Fibroblast of skin of back (primary cell): Measurements from ENCODE around the gene DNER.
A peak's percentile ranks its signal among the peaks of the same experiment; 100 is the strongest.
"Not testable (repeated sequence)": the region's sequence is repeated elsewhere in the genome, so short reads cannot be mapped to it uniquely, and the experiment has no call there.

Experiments used
- DNase-seq: peaks from one replicate; pipeline ENCODE4 v3.0.0-alpha.2; 2013

The DNER gene

GRCh38 chr2:229376866-229377265 lies 337.5 kb downstream of the DNER start:
- DNase-seq: no peak

GRCh38 chr2:229375251-229375650 lies 339.1 kb downstream of the DNER start:
- DNase-seq: no peak

GRCh38 chr2:229373311-229373710 lies 341.0 kb downstream of the DNER start:
- DNase-seq: not testable (repeated sequence)

GRCh38 chr2:229372207-229372606 lies 342.1 kb downstream of the DNER start:
- no peak for DNase-seq

- DNase-seq: no peak
Observed at GRCh38 chr2:229371086-229371485, 343.3 kb downstream of the DNER start.

GRCh38 chr2:229370509-229370908 lies 343.8 kb downstream of the DNER start:
- no peak for DNase-seq

- DNase-seq: no peak
Observed at GRCh38 chr2:229363185-229363814, 351.1 kb downstream of the DNER start.

GRCh38 chr2:229350883-229351282 lies 363.5 kb downstream of the DNER start:
- no peak for DNase-seq

GRCh38 chr2:229350117-229350805 lies 364.1 kb downstream of the DNER start:
- DNase-seq: no peak

- DNase-seq: no peak
Observed at GRCh38 chr2:229348128-229348527, 366.2 kb downstream of the DNER start.

- no peak for DNase-seq
Observed at GRCh38 chr2:229346816-229347540, 367.4 kb downstream of the DNER start.

- no peak for DNase-seq
Observed at GRCh38 chr2:229344955-229345354, 369.4 kb downstream of the DNER start.

GRCh38 chr2:229344151-229344551 lies 370.2 kb downstream of the DNER start:
- DNase-seq: no peak

- no peak for DNase-seq
Observed at GRCh38 chr2:229343661-229344060, 370.7 kb downstream of the DNER start.

GRCh38 chr2:229342376-229342775 lies 372.0 kb downstream of the DNER start:
- no peak for DNase-seq

- peak; percentile 7 for DNase-seq
Observed at GRCh38 chr2:229340086-229340760, 374.1 kb downstream of the DNER start.

GRCh38 chr2:229339618-229340017 lies 374.7 kb downstream of the DNER start:
- peak; percentile 13 for DNase-seq

GRCh38 chr2:229339171-229339570 lies 375.2 kb downstream of the DNER start:
- not testable (repeated sequence) for DNase-seq

- no peak for DNase-seq
Observed at GRCh38 chr2:229335877-229336346, 378.4 kb downstream of the DNER start.

GRCh38 chr2:229335330-229335729 lies 379.0 kb downstream of the DNER start:
- DNase-seq: no peak

GRCh38 chr2:229330952-229331351 lies 383.4 kb downstream of the DNER start:
- DNase-seq: no peak

- no peak for DNase-seq
Observed at GRCh38 chr2:229319558-229319957, 394.8 kb downstream of the DNER start.

GRCh38 chr2:229314117-229314516 lies 400.2 kb downstream of the DNER start:
- DNase-seq: no peak
